ENCODE data around the gene ZC3H7B.

GRCh38 chr22:41395531-41396240 is 94.4 kb downstream of the ZC3H7B start:
- TF ChIP-seq MAX (IDR thresholded peaks at IDR 0.05) (no peak), FOXM1 (IDR thresholded peaks at IDR 0.05; ENCODE audit: borderline replicate concordance, low read depth) (no peak), EP300 (IDR thresholded peaks at IDR 0.05; ENCODE audit: borderline replicate concordance) (no peak), TEAD4 (IDR thresholded peaks at IDR 0.05) (no peak)
